HG03521 (cell line): Measurements from ENCODE around the gene SMAD2.
"Not testable (repeated sequence)": the region's sequence is repeated elsewhere in the genome, so short reads cannot be mapped to it uniquely, and the experiment has no call there.

ENCODE experiments used
- ATAC-seq: cut with Tn5 transposase; IDR thresholded peaks from one replicate; pipeline ENCODE4 v1.9.1; 2021; ENCODE audit warnings: mild to moderate bottlenecking, moderate library complexity; ENCODE audit not compliant: unreplicated experiment

Gene SMAD2

GRCh38 chr18:47930199-47930930, at the start of gene SMAD2:
TSS of gene SMAD2 (minus strand) at chr18:47930659. CDS start at chr18:47896756, 33,903 bp downstream.
- peak; percentile 57 for ATAC-seq

GRCh38 chr18:47979611-47980200, 49.2 kb upstream of the SMAD2 start:
- ATAC-seq = no peak

GRCh38 chr18:47978603-47979002, 48.1 kb upstream of the SMAD2 start:
- ATAC-seq = no peak

GRCh38 chr18:47978141-47978540, 47.7 kb upstream of the SMAD2 start:
- ATAC-seq = no peak

GRCh38 chr18:47975701-47976100, 45.2 kb upstream of the SMAD2 start:
- no peak for ATAC-seq

- ATAC-seq = no peak
Measured at GRCh38 chr18:47975105-47975504, 44.6 kb upstream of the SMAD2 start.

- ATAC-seq = no peak
Measured at GRCh38 chr18:47970664-47971531, 40.4 kb upstream of the SMAD2 start.

GRCh38 chr18:47969816-47970215, 39.4 kb upstream of the SMAD2 start:
- no peak for ATAC-seq

GRCh38 chr18:47968721-47969120, 38.3 kb upstream of the SMAD2 start:
- no peak for ATAC-seq

- no peak for ATAC-seq
Measured at GRCh38 chr18:47968006-47968676, 37.7 kb upstream of the SMAD2 start.

- no peak for ATAC-seq
Measured at GRCh38 chr18:47964053-47964452, 33.6 kb upstream of the SMAD2 start.

- ATAC-seq = not testable (repeated sequence)
Measured at GRCh38 chr18:47961003-47961402, 30.5 kb upstream of the SMAD2 start.

- peak; percentile 86 for ATAC-seq
Measured at GRCh38 chr18:47953471-47953931, 23.0 kb upstream of the SMAD2 start.

- no peak for ATAC-seq
Measured at GRCh38 chr18:47950511-47950910, 20.1 kb upstream of the SMAD2 start.

- no peak for ATAC-seq
Measured at GRCh38 chr18:47949202-47949601, 18.7 kb upstream of the SMAD2 start.

- ATAC-seq = no peak
Measured at GRCh38 chr18:47946889-47947288, 16.4 kb upstream of the SMAD2 start.

GRCh38 chr18:47944972-47945852, 14.8 kb upstream of the SMAD2 start:
- ATAC-seq = no peak

- ATAC-seq = no peak
Measured at GRCh38 chr18:47936952-47937351, 6.5 kb upstream of the SMAD2 start.

- no peak for ATAC-seq
Measured at GRCh38 chr18:47935321-47936055, 5.0 kb upstream of the SMAD2 start.
